ENCODE results near the gene RALGPS1. TPM values are rescaled to one million over a fixed set of nuclear protein-coding genes. Genes with fewer than 3 reads are reported as not detected.

The RALGPS1 gene
- polyA plus RNA-seq, 1 of the 3 experiments (the other 2 are of a cell fraction): 3.9 TPM

- POLR2A ChIA-PET: no interaction called here
- WGBS (ENCODE audit: low lambda C conversion rate): 100% methylated on average over 1 of the region's 4 CpGs
- no peak for DNase-seq
These were observed 145.3 kb downstream of the RALGPS1 start for GRCh38 chr9:127059765-127060361.

GRCh38 chr9:127061411-127061810, 146.8 kb downstream of the RALGPS1 start:
- no peaks in the 10 kb centered on the region for H3F3A ChIP-seq (replicated peaks; ENCODE audit: insufficient read depth)
- H3K36me3 ChIP-seq (replicated peaks in 1 of 2; ENCODE audit: control insufficient read depth in 1 of 2, insufficient read depth in 2 of 2, low read length in 1 of 2): no peaks in the 10 kb centered on the region
- H4K20me1 ChIP-seq (ENCODE audit: insufficient read depth): no peaks in the 10 kb centered on the region
- H2AFZ ChIP-seq (ENCODE audit: low read depth): no peak overlapping the region
- ChIA-PET POLR2A (interaction anchor here (0.7 kb wide), 1 partner anchor 46 kb away, joined by 4 read pairs; no protein-coding TSS in a partner anchor), CTCF (interaction anchor here (0.8 kb wide), 1 partner anchor 38 kb away, joined by 3 read pairs; no protein-coding TSS in a partner anchor)
- no peak overlapping the region for H3K9ac ChIP-seq
- H3K4me3 ChIP-seq (ENCODE audit: low read depth in 2 of 2, low read length in 1 of 2): no peak overlapping the region
- 100% methylated on average over 3 of the region's 3 CpGs for WGBS (ENCODE audit: low lambda C conversion rate)
- no peaks in the 10 kb centered on the region for H3K9me3 ChIP-seq
- no peak for DNase-seq
- H3K9me2 ChIP-seq: no peaks in the 10 kb centered on the region
- peaks cover 0 to 5% of the 10 kb centered on the region in 2 experiments; a peak in 1 of 4 replicates for H3K4me1 ChIP-seq (ENCODE audit: control insufficient read depth in 1 of 2, insufficient read depth in 2 of 2, low read depth in 1 of 2, low read length in 1 of 2)
- no peak for TF ChIP-seq GABPA (IDR thresholded peaks at IDR 0.05; ENCODE audit: low read depth)
- no peak for TF ChIP-seq CHD2 (IDR thresholded peaks at IDR 0.05; ENCODE audit: low read length, partially characterized antibody)
- TF ChIP-seq, protein P1, sequence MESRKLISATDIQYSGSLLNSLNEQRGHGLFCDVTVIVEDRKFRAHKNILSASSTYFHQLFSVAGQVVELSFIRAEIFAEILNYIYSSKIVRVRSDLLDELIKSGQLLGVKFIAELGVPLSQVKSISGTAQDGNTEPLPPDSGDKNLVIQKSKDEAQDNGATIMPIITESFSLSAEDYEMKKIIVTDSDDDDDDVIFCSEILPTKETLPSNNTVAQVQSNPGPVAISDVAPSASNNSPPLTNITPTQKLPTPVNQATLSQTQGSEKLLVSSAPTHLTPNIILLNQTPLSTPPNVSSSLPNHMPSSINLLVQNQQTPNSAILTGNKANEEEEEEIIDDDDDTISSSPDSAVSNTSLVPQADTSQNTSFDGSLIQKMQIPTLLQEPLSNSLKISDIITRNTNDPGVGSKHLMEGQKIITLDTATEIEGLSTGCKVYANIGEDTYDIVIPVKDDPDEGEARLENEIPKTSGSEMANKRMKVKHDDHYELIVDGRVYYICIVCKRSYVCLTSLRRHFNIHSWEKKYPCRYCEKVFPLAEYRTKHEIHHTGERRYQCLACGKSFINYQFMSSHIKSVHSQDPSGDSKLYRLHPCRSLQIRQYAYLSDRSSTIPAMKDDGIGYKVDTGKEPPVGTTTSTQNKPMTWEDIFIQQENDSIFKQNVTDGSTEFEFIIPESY (IDR thresholded peaks at IDR 0.05; ENCODE audit: borderline replicate concordance, low read depth): no peak
- no peak for TF ChIP-seq PBX3 (IDR thresholded peaks at IDR 0.05)
- TF ChIP-seq RAD21 (IDR thresholded peaks at IDR 0.05; ENCODE audit: low read length): no peak
- TF ChIP-seq POLR2AphosphoS5 (IDR thresholded peaks at IDR 0.05; ENCODE audit: low read depth, low read length): no peak
- no peak for TF ChIP-seq JUND (IDR thresholded peaks at IDR 0.05)
- no peak overlapping the region for H3K27ac ChIP-seq (ENCODE audit: low read depth in 2 of 2, low read length in 1 of 2)
- no peak overlapping the region for H3K4me2 ChIP-seq
- no peaks in the 10 kb centered on the region for H3K27me3 ChIP-seq (ENCODE audit: insufficient read depth)
- H3K79me2 ChIP-seq (ENCODE audit: insufficient read depth): no peaks in the 10 kb centered on the region

More at GRCh38 chr9:127059765-127060361, 145.3 kb downstream of the RALGPS1 start:
- Histone ChIP-seq H3K79me2 (ENCODE audit: insufficient read depth) (no peaks in the 10 kb centered on the region), H3K9me3 (no peaks in the 10 kb centered on the region), H2AFZ (ENCODE audit: low read depth) (no peak overlapping the region), H4K20me1 (ENCODE audit: insufficient read depth) (no peaks in the 10 kb centered on the region), H3K36me3 (replicated peaks in 1 of 2; ENCODE audit: control insufficient read depth in 1 of 2, insufficient read depth in 2 of 2, low read length in 1 of 2) (no peaks in the 10 kb centered on the region), H3K27me3 (ENCODE audit: insufficient read depth) (no peaks in the 10 kb centered on the region), H3K27ac (ENCODE audit: low read depth in 2 of 2, low read length in 1 of 2) (no peak overlapping the region), H3K9me2 (no peaks in the 10 kb centered on the region), H3K4me2 (no peak overlapping the region), H3K9ac (no peak overlapping the region), H3K4me1 (ENCODE audit: control insufficient read depth in 1 of 2, insufficient read depth in 2 of 2, low read depth in 1 of 2, low read length in 1 of 2) (peaks cover 0 to 5% of the 10 kb centered on the region in 2 experiments; a peak in 1 of 4 replicates), H3K4me3 (ENCODE audit: low read depth in 2 of 2, low read length in 1 of 2) (no peak overlapping the region), H3F3A (replicated peaks; ENCODE audit: insufficient read depth) (no peaks in the 10 kb centered on the region)
- CTCF ChIA-PET: no interaction called here
- TF ChIP-seq SMC3 (IDR thresholded peaks at IDR 0.05; ENCODE audit: low read depth, low read length): no peak

DNA sequence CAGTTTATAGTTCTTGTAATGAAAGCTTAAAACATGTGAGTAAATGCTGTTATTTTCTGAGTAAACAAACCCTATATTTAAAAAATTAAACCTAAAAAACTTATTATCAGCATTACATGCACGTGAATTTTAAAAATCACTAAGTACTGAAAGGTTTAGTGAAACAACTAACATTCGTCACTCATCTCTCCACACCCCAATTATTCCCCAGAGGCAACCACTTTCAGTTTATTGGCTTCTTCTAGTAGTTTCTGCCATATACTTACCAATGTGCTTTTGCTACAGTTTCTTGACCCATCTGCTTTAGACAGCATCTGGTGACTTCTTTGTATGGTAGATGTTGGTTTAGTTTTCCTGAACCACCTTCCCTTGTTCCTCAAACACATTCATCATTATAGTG, 149.8 kb downstream of the RALGPS1 start:
- no peak overlapping the region for H3K27ac ChIP-seq (ENCODE audit: low read depth in 2 of 2, low read length in 1 of 2)
- H3K9me3 ChIP-seq: no peaks in the 10 kb centered on the region
- CTCF ChIA-PET: no interaction called here
- H3K4me1 ChIP-seq (ENCODE audit: control insufficient read depth in 1 of 2, insufficient read depth in 2 of 2, low read depth in 1 of 2, low read length in 1 of 2): no peaks in the 10 kb centered on the region
- no peaks in the 10 kb centered on the region for H4K20me1 ChIP-seq (ENCODE audit: insufficient read depth)
- no peak overlapping the region for H3K4me2 ChIP-seq
- no peak overlapping the region for H2AFZ ChIP-seq (ENCODE audit: low read depth)
- no peaks in the 10 kb centered on the region for H3K79me2 ChIP-seq (ENCODE audit: insufficient read depth)
- POLR2A ChIA-PET: no interaction called here
- WGBS (ENCODE audit: low lambda C conversion rate): 86% methylated on average over 2 of the region's 2 CpGs
- no peaks in the 10 kb centered on the region for H3K9me2 ChIP-seq
- no peaks in the 10 kb centered on the region for H3F3A ChIP-seq (replicated peaks; ENCODE audit: insufficient read depth)
- H3K9ac ChIP-seq: no peak overlapping the region
- no peaks in the 10 kb centered on the region for H3K27me3 ChIP-seq (ENCODE audit: insufficient read depth)
- H3K4me3 ChIP-seq (ENCODE audit: low read depth in 2 of 2, low read length in 1 of 2): no peak overlapping the region
- no peak for DNase-seq
- no peaks in the 10 kb centered on the region for H3K36me3 ChIP-seq (replicated peaks in 1 of 2; ENCODE audit: control insufficient read depth in 1 of 2, insufficient read depth in 2 of 2, low read length in 1 of 2)
- no peak for TF ChIP-seq CHD2 (IDR thresholded peaks at IDR 0.05; ENCODE audit: low read length, partially characterized antibody)
- no peak for TF ChIP-seq JUND (IDR thresholded peaks at IDR 0.05)
- TF ChIP-seq MEF2A (IDR thresholded peaks at IDR 0.05; ENCODE audit: borderline replicate concordance, low read depth): no peak
- TF ChIP-seq FOSL2 (IDR thresholded peaks at IDR 0.05; ENCODE audit: borderline replicate concordance, low read depth): no peak
- no peak for TF ChIP-seq SIN3A (IDR thresholded peaks at IDR 0.05; ENCODE audit: borderline replicate concordance, low read depth, low read length)
- no peak for TF ChIP-seq SMC3 (IDR thresholded peaks at IDR 0.05; ENCODE audit: low read depth, low read length)
- TF ChIP-seq RAD21 (IDR thresholded peaks at IDR 0.05; ENCODE audit: low read length): no peak
- TF ChIP-seq FOXM1 (IDR thresholded peaks at IDR 0.05; ENCODE audit: low read depth): no peak
- no peak for TF ChIP-seq GABPA (IDR thresholded peaks at IDR 0.05; ENCODE audit: low read depth)
- TF ChIP-seq NRF1 (IDR thresholded peaks at IDR 0.05; ENCODE audit: low read depth, low read length): no peak
- TF ChIP-seq PBX3 (IDR thresholded peaks at IDR 0.05): no peak
- TF ChIP-seq GATA2 (CRISPR knock-in tag; IDR thresholded peaks at IDR 0.05): no peak
- TF ChIP-seq RCOR1 (IDR thresholded peaks at IDR 0.05; ENCODE audit: low read length): no peak
